Loucy (cell line): ENCODE measurements around the gene INSRR.

Experiments
- H2AFZ ChIP-seq: fragments of 200-600 bp; sonication (generic); 2 replicates; pipeline ENCODE4 v1.6.0; 2016; ENCODE audit warnings: antibody characterized with exemption, mild to moderate bottlenecking, low read length, moderate library complexity
- H3F3A ChIP-seq: fragments of 200-600 bp; 2 replicates; pipeline ENCODE4 v1.6.0; 2016; ENCODE audit warnings: antibody characterized with exemption, low read depth, mild to moderate bottlenecking
- H3K27me3 ChIP-seq: fragments of 200-600 bp; sonication (generic); 2 replicates; pipeline ENCODE4 v1.6.1; 2014; ENCODE audit warnings: low read length, mild to moderate bottlenecking; ENCODE audit not compliant: insufficient read depth, poor library complexity, severe bottlenecking
- H3K36me3 ChIP-seq: fragments of 200-600 bp; sonication (generic); 2 replicates; pipeline ENCODE4 v1.6.1; 2016; ENCODE audit warnings: low read length; ENCODE audit not compliant: insufficient read depth
- H3K4me1 ChIP-seq: fragments of 200-600 bp; sonication (generic); 2 replicates; pipeline ENCODE4 v1.5.1; 2014; ENCODE audit warnings: low read length, mild to moderate bottlenecking; ENCODE audit not compliant: insufficient read depth, poor library complexity, severe bottlenecking
- H3K4me2 ChIP-seq: fragments of 200-600 bp; sonication (generic); 2 replicates; pipeline ENCODE4 v1.6.0; 2014; ENCODE audit warnings: antibody characterized with exemption, low read length, low read depth, mild to moderate bottlenecking; ENCODE audit not compliant: poor library complexity, severe bottlenecking
- H3K4me3 ChIP-seq: fragments of 200-600 bp; sonication (generic); 2 replicates; pipeline ENCODE4 v1.5.1; 2014; ENCODE audit warnings: low read length, mild to moderate bottlenecking, mixed read lengths; ENCODE audit not compliant: poor library complexity, severe bottlenecking
- H3K79me2 ChIP-seq: fragments of 200-600 bp; sonication (generic); 2 replicates; pipeline ENCODE4 v1.6.1; 2014; ENCODE audit warnings: low read length; ENCODE audit not compliant: insufficient read depth
- H3K9ac ChIP-seq: fragments of 200-600 bp; sonication (generic); 2 replicates; pipeline ENCODE4 v1.6.0; 2014; ENCODE audit warnings: mild to moderate bottlenecking, low read depth, low read length, moderate library complexity; ENCODE audit not compliant: poor library complexity, severe bottlenecking
- H3K9me2 ChIP-seq: fragments of 200-600 bp; sonication (generic); replicated peaks from 2 replicates; pipeline ENCODE4 v1.6.1; 2016; ENCODE audit warnings: low read depth, low read length, mixed read lengths
- H3K9me3 ChIP-seq: fragments of 200-600 bp; sonication (generic); 2 replicates; pipeline ENCODE4 v1.6.1; 2014; ENCODE audit warnings: mild to moderate bottlenecking, antibody characterized with exemption, low read length, low read depth; ENCODE audit not compliant: insufficient read depth
- H4K20me1 ChIP-seq: fragments of 200-600 bp; sonication (generic); 2 replicates; pipeline ENCODE4 v1.6.0; 2014; ENCODE audit warnings: antibody characterized with exemption, low read length, mild to moderate bottlenecking; ENCODE audit not compliant: insufficient read depth, poor library complexity, severe bottlenecking
- CTCF ChIP-seq: fragments of 200-600 bp; sonication (generic); conservative IDR thresholded peaks from 2 replicates; pipeline ENCODE4 v1.5.1; 2014; ENCODE audit warnings: mild to moderate bottlenecking, antibody characterized with exemption, low read length
- EZH2phosphoT487 ChIP-seq: fragments of 200-600 bp; IDR thresholded peaks from 2 replicates; pipeline ENCODE4 v1.6.1; 2018; ENCODE audit warnings: antibody characterized with exemption, mild to moderate bottlenecking, moderate library complexity, borderline replicate concordance

Gene INSRR

GRCh38 chr1:156846643-156847042 is 12.3 kb downstream of the INSRR start:
- H3K79me2 ChIP-seq: no peaks in the 10 kb centered on the region
- H3K4me3 ChIP-seq: no peak overlapping the region
- H3K9ac ChIP-seq: no peak overlapping the region
- no peaks in the 10 kb centered on the region for H3F3A ChIP-seq
- no peaks in the 10 kb centered on the region for H3K27me3 ChIP-seq
- no peak overlapping the region for H3K4me2 ChIP-seq
- H3K4me1 ChIP-seq: no peaks in the 10 kb centered on the region
- H4K20me1 ChIP-seq: no peaks in the 10 kb centered on the region
- H3K9me2 ChIP-seq: no peaks in the 10 kb centered on the region
- H2AFZ ChIP-seq: no peak overlapping the region
- H3K9me3 ChIP-seq: no peaks in the 10 kb centered on the region
- TF ChIP-seq CTCF (no peak), EZH2phosphoT487 (no peak)
- no peaks in the 10 kb centered on the region for H3K36me3 ChIP-seq

- no peak overlapping the region for H3K4me3 ChIP-seq
- no peak overlapping the region for H3K4me2 ChIP-seq
- no peaks in the 10 kb centered on the region for H4K20me1 ChIP-seq
- H3F3A ChIP-seq: no peaks in the 10 kb centered on the region
- H3K27me3 ChIP-seq: no peaks in the 10 kb centered on the region
- H3K9me3 ChIP-seq: no peaks in the 10 kb centered on the region
- no peak for TF ChIP-seq EZH2phosphoT487
- no peak for TF ChIP-seq CTCF
- no peak overlapping the region for H3K9ac ChIP-seq
- no peaks in the 10 kb centered on the region for H3K79me2 ChIP-seq
- no peaks in the 10 kb centered on the region for H3K4me1 ChIP-seq
- H3K9me2 ChIP-seq: no peaks in the 10 kb centered on the region
- no peak overlapping the region for H2AFZ ChIP-seq
- no peaks in the 10 kb centered on the region for H3K36me3 ChIP-seq
These were observed 12.9 kb downstream of the INSRR start for GRCh38 chr1:156845953-156846545.

- Histone ChIP-seq H4K20me1 (no peaks in the 10 kb centered on the region), H3K79me2 (no peaks in the 10 kb centered on the region), H3F3A (no peaks in the 10 kb centered on the region), H3K4me1 (no peaks in the 10 kb centered on the region), H3K9me2 (no peaks in the 10 kb centered on the region), H2AFZ (no peak overlapping the region), H3K27me3 (no peaks in the 10 kb centered on the region), H3K36me3 (no peaks in the 10 kb centered on the region), H3K9ac (no peak overlapping the region), H3K4me2 (no peak overlapping the region), H3K9me3 (no peaks in the 10 kb centered on the region), H3K4me3 (no peak overlapping the region)
- TF ChIP-seq CTCF (no peak), EZH2phosphoT487 (no peak)
These were observed 13.6 kb downstream of the INSRR start for GRCh38 chr1:156845055-156845952.
